Coronary artery (tissue), 2 donors: Measurements from ENCODE around the gene DNAH8.

Source experiments
- DNase-seq: peaks from one replicate; pipeline ENCODE4 v3.0.0-alpha.2; 2017; ENCODE audit warnings: low spot score
- H3K27ac ChIP-seq, 2 donors: fragments of 200-600 bp; sonication (generic); one replicate each; pipeline ENCODE4 v1.5.1; 2016 to 2019
- H3K4me3 ChIP-seq: fragments of 200-600 bp; sonication (generic); 2 replicates; pipeline ENCODE4 v1.5.1; 2016; ENCODE audit warnings: mild to moderate bottlenecking, moderate library complexity
- CTCF ChIP-seq: fragments of 200-600 bp; sonication (generic); IDR thresholded peaks from one replicate; pipeline ENCODE4 v1.5.1; 2019; ENCODE audit warnings: antibody characterized with exemption

DNAH8 gene

GRCh38 chr6:38882157-38882556, 167.0 kb downstream of the DNAH8 start:
- H3K27ac ChIP-seq = no peak overlapping the region
- no peak overlapping the region for H3K4me3 ChIP-seq
- no peak for DNase-seq
- no peak for TF ChIP-seq CTCF

- Histone ChIP-seq H3K4me3 (no peak overlapping the region), H3K27ac (no peak overlapping the region)
- DNase-seq = no peak
- TF ChIP-seq CTCF = no peak
Measured at GRCh38 chr6:38897507-38897906, 182.4 kb downstream of the DNAH8 start.

- TF ChIP-seq CTCF = no peak
- Histone ChIP-seq H3K27ac (no peak overlapping the region), H3K4me3 (no peak overlapping the region)
- DNase-seq = no peak
Measured at GRCh38 chr6:38901802-38902522, 186.9 kb downstream of the DNAH8 start.

- no peak overlapping the region for H3K4me3 ChIP-seq
- H3K27ac ChIP-seq = no peak overlapping the region
- TF ChIP-seq CTCF = no peak
- DNase-seq = no peak
Measured at GRCh38 chr6:38906582-38906981, 191.5 kb downstream of the DNAH8 start.

- H3K4me3 ChIP-seq = no peak overlapping the region
- no peak overlapping the region for H3K27ac ChIP-seq
- DNase-seq = no peak
- no peak for TF ChIP-seq CTCF
Measured at GRCh38 chr6:38907264-38907663, 192.2 kb downstream of the DNAH8 start.

GRCh38 chr6:38909015-38909730, 194.1 kb downstream of the DNAH8 start:
- Histone ChIP-seq H3K4me3 (no peak overlapping the region), H3K27ac (no peak overlapping the region)
- no peak for DNase-seq
- no peak for TF ChIP-seq CTCF

GRCh38 chr6:38910207-38910606, 195.1 kb downstream of the DNAH8 start:
- TF ChIP-seq CTCF = no peak
- DNase-seq = no peak
- no peak overlapping the region for H3K4me3 ChIP-seq
- no peak overlapping the region for H3K27ac ChIP-seq
